ENCODE results near the gene DRP2. TPM values are rescaled to one million over a fixed set of nuclear protein-coding genes. Genes with fewer than 3 reads are reported as not detected.

Gene DRP2
- polyA plus RNA-seq, 1 experiment, result 0.13 TPM

DNA sequence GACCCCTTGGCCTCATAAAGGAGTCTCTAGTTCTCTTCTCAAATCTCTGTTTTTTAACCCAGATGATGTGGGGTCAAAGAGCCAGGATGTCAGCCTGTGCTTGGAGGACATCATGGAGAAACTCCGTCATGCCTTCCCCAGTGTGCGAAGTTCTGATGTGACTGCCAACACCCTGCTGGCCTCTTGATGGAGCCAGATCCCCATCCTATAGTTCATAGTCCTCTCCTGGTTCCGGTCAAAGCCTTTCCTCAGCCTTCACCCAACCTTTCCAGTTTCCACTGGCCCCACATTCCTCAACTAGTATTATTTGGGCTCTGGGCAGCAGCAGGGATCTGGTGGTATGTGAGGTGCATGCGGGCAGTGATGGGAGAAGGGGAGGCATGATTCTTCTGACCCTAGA is 40.8 kb downstream of the DRP2 start:
- ChIA-PET POLR2A (no interaction called here), CTCF (interaction anchor here (0.6 kb wide), 1 partner anchor 21 kb away, joined by 3 read pairs; no protein-coding TSS in a partner anchor)
- no peak for DNase-seq (ENCODE audit: low read depth)
- Histone ChIP-seq H3K27me3 (ENCODE audit: control insufficient read depth, insufficient read depth, low read length) (no peaks in the 10 kb centered on the region), H3K4me3 (ENCODE audit: low read depth, low read length) (no peak overlapping the region), H3K36me3 (ENCODE audit: control insufficient read depth, insufficient read depth, low read length) (no peaks in the 10 kb centered on the region)
- TF ChIP-seq, protein P1, sequence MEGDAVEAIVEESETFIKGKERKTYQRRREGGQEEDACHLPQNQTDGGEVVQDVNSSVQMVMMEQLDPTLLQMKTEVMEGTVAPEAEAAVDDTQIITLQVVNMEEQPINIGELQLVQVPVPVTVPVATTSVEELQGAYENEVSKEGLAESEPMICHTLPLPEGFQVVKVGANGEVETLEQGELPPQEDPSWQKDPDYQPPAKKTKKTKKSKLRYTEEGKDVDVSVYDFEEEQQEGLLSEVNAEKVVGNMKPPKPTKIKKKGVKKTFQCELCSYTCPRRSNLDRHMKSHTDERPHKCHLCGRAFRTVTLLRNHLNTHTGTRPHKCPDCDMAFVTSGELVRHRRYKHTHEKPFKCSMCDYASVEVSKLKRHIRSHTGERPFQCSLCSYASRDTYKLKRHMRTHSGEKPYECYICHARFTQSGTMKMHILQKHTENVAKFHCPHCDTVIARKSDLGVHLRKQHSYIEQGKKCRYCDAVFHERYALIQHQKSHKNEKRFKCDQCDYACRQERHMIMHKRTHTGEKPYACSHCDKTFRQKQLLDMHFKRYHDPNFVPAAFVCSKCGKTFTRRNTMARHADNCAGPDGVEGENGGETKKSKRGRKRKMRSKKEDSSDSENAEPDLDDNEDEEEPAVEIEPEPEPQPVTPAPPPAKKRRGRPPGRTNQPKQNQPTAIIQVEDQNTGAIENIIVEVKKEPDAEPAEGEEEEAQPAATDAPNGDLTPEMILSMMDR (IDR thresholded peaks at IDR 0.05; ENCODE audit: insufficient read depth, low read depth, low read length), result peak; percentile 23; the same call in 1 of the 2 replicates

- CTCF ChIA-PET, result no interaction called here
- POLR2A ChIA-PET, result no interaction called here
- TF ChIP-seq, protein P1 (IDR thresholded peaks at IDR 0.05; ENCODE audit: insufficient read depth, low read depth, low read length), result no peak
These were observed 43.0 kb downstream of the DRP2 start for GRCh38 chrX:101262590-101262989.

GRCh38 chrX:101263766-101264165 is 44.2 kb downstream of the DRP2 start:
- Histone ChIP-seq H3K4me3 (ENCODE audit: low read depth, low read length) (no peak overlapping the region), H3K36me3 (ENCODE audit: control insufficient read depth, insufficient read depth, low read length) (no peaks in the 10 kb centered on the region), H3K27me3 (ENCODE audit: control insufficient read depth, insufficient read depth, low read length) (no peaks in the 10 kb centered on the region)
- no peak for DNase-seq (ENCODE audit: low read depth)
- POLR2A ChIA-PET, result no interaction called here
- TF ChIP-seq, protein P1 (IDR thresholded peaks at IDR 0.05; ENCODE audit: insufficient read depth, low read depth, low read length), result no peak
- CTCF ChIA-PET, result no interaction called here

More at GRCh38 chrX:101262590-101262989, 43.0 kb downstream of the DRP2 start:
- Histone ChIP-seq H3K4me3 (ENCODE audit: low read depth, low read length) (no peak overlapping the region), H3K36me3 (ENCODE audit: control insufficient read depth, insufficient read depth, low read length) (no peaks in the 10 kb centered on the region), H3K27me3 (ENCODE audit: control insufficient read depth, insufficient read depth, low read length) (no peaks in the 10 kb centered on the region)
- DNase-seq (ENCODE audit: low read depth), result no peak

DNA sequence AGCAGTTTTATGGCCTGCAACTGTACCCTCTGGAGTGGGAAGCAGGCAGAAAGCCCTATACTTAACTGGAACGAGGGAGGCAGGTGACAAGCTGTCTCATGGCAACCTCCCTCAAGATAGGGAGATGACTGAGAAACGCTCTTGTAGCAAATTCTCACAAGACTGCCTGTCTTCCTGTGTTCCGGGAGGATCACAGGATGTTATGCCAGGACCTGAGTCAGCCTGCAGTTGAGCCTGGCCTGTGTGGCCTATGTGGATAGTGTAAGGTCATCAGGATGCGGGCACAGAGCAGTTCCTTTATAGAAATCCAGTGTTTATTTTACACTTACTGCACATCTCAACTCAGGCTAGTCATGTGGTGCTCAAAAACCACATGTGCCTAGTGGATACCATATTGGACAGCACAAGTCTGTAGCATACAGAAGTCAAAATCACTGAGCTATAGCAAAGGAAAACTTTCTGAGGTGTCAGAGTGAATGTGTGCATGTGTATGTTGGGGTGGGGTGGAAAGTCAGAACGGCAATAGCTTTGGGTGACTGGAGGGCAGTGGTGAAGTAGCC is 46.4 kb downstream of the DRP2 start:
- POLR2A ChIA-PET, result no interaction called here
- CTCF ChIA-PET, result no interaction called here
- no peaks in the 10 kb centered on the region for H3K27me3 ChIP-seq (ENCODE audit: control insufficient read depth, insufficient read depth, low read length)
- TF ChIP-seq, protein P1 (IDR thresholded peaks at IDR 0.05; ENCODE audit: insufficient read depth, low read depth, low read length), result no peak
- DNase-seq (ENCODE audit: low read depth), result peak; percentile 8
- no peaks in the 10 kb centered on the region for H3K36me3 ChIP-seq (ENCODE audit: control insufficient read depth, insufficient read depth, low read length)
- H3K4me3 ChIP-seq (ENCODE audit: low read depth, low read length), result no peak overlapping the region

GRCh38 chrX:101274198-101274597 is 54.6 kb downstream of the DRP2 start:
- no peak for DNase-seq (ENCODE audit: low read depth)
- Histone ChIP-seq H3K27me3 (ENCODE audit: control insufficient read depth, insufficient read depth, low read length) (no peaks in the 10 kb centered on the region), H3K4me3 (ENCODE audit: low read depth, low read length) (no peak overlapping the region), H3K36me3 (ENCODE audit: control insufficient read depth, insufficient read depth, low read length) (no peaks in the 10 kb centered on the region)
- ChIA-PET CTCF (no interaction called here), POLR2A (no interaction called here)
- TF ChIP-seq, protein P1 (IDR thresholded peaks at IDR 0.05; ENCODE audit: insufficient read depth, low read depth, low read length), result no peak
